Right forelimb (tissue), 1 donor: ENCODE measurements around the gene PLGLB2.
"Not testable (repeated sequence)": the region's sequence is repeated elsewhere in the genome, so short reads cannot be mapped to it uniquely, and the experiment has no call there.

Experiments
- DNase-seq: peaks from one replicate; pipeline ENCODE4 v3.0.0-alpha.2; 2018

Gene PLGLB2

DNA sequence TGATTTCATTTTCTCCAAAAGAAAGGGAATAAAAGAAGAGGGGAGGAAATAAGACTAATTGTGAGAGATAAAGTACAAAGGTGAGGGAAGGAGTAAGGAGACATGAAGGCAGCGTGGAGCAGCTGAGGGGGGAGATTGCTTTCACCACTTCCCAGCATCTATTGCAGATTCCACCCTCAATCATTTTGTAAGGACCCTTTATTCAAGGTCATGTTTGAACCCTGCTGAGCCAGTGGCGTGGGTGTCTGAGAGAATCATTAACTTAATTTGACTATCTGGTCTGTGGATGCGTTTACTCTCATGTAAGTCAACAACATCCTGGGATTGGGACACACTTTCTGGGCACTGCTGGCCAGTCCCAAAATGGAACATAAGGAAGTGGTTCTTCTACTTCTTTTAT is at the start of gene PLGLB2:
PLGLB2 (plus strand) TSS at position 297 of the 400 bp plus-strand sequence; CDS start at position 364, 67 bp downstream.
- DNase-seq = not testable (repeated sequence)

DNA sequence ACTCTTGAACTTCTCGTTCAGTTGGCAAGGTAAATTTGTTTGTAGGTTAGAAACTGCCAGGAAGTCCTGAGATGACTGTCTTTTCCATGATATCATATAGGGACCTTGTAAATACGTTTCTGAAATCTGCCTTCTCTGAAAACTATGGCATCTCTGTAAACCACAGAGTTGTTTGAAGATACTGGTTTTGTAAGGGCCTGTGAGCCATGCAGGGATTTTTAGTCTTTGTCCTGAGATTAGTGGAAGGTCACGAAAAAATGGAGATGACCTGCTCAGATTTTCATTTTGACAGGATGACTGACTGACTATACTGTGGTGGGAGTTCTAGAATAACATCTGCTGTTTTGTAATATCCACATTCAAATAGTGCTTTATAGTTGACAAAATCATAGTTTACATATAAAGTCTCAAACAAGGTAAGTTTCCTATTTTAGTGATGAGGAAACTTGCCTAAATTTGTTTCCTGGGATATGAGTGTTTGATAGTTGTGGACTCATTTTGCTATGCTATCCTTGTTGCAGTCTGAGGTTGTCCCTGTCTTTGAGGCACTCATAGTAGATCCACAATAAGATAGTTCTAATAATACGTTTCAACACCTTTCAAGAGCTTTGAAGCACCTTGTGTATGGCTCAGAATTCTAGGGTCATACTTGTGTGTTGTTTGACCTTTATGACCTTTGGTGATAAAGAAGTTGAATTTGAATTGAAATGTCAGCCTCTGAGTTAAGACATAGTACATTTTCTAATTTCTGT is 43.1 kb upstream of the PLGLB2 start:
- DNase-seq = not testable (repeated sequence)

GRCh38 chr2:87708368-87708767 is 39.5 kb upstream of the PLGLB2 start:
- DNase-seq = not testable (repeated sequence)

- not testable (repeated sequence) for DNase-seq
Measured at GRCh38 chr2:87727940-87728599, 19.8 kb upstream of the PLGLB2 start.

DNA sequence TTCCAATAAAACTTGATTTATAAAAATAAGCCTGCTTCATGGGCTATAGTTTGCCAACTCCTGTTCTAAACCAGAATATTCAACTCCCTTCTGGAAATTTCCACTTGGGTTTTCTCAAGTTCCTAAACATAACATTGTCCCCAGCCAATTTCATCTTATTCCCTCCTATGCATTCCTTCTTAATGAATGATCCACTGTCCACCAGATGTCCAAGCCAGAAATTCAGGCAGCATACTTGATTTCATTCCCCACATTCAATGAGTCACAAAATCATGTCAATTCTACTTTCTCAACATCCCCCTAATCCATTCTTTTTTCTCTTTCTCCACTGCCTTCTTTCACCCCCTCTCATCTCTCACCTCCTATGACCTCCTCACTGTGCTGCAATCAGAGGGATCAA is 7.0 kb upstream of the PLGLB2 start:
- DNase-seq = not testable (repeated sequence)

DNA sequence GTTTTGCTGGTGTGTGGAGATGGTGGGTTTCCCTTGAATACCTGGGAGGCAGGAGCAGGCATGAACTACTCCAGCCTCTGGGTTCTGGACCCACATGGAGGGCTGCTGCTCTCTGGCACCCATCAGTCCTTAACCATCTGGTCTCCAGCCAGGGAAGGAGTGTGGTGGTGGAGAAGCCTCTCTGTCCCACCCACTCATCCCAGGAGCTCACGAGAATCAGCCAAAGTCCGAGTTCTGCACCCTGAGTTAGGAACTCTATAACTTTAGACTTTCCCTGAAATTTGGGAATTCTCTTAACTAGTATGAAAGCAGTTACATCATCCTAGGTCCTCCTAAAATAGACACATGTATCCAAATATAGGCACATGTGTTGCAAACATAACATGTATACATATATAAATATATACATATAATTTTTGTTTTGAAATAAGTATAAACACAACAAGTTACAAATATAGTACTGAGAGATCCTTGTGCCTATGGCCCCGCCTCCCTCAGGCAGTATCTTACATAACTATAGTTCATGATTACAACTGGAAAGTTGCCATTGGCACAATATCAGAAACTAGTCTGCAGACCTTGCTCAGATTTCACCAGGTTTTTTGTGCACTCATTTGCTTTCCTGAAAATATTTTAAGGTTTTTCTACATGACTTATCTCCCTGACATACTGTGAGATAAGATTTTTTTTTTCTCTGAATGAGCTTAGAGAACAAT is 5.3 kb upstream of the PLGLB2 start:
- not testable (repeated sequence) for DNase-seq

DNA sequence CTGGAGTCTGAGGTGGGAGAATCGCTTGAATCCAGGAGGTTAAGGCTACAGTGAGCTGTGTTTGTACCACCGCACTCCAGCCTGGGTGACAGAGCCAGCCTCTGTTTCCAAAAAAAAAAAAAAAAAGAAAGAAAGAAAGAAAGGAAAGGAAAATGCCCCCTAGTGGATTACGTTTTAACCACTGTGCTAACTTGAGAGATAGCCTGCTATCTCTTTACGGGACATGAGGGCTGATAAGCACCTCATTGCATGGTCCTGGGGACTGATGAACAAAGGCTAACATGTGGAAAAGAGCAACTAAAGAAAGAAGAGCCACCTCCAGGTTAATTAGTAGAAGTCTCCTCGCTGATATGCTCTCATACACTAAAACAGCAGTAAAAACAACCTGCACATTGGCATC is 4.2 kb upstream of the PLGLB2 start:
- not testable (repeated sequence) for DNase-seq

- DNase-seq = not testable (repeated sequence)
Measured at GRCh38 chr2:87745353-87745951, 2.4 kb upstream of the PLGLB2 start.

DNA sequence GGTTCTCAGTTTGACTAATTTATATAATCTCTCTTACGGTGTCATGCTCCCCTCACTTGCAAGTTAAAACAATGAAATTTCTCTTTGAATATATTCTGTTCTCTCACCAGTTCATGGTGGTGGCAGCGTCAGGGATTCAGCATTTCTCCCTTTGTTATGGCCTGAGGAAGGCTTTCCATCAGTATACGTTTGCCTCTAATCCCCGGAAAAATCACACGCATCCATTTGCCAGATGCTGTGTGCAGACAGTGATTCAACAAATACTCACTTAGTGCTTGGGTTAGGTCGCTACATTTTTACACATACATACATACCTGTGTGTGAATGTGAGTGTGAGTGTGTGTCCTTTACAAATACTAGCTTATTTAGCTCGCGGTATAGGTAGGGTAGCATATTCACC is 637 bp downstream of the PLGLB2 start:
- DNase-seq = not testable (repeated sequence)

- not testable (repeated sequence) for DNase-seq
Measured at GRCh38 chr2:87750560-87750959, 2.7 kb downstream of the PLGLB2 start.

DNA sequence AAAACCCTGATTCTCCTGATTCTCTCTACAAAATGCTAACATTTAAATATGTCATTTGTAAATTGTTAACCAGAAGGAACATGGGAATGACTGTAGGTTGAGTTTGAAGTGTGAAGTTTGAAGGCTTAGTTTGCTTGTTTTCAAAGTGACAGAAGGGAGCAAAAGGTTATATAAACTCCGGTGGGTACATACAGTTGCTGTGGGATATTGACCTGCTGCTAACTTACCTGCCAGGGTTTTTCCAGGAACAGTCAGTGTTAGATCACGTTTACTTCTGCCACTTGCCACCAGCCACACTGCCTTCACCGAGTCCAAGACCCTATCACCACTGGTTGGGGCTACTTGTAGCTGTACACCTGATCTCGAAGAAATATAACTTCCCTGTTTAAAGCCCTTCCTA is 6.9 kb downstream of the PLGLB2 start:
- not testable (repeated sequence) for DNase-seq
